HepG2 (cell line): ENCODE measurements around the gene PCBD2. TPM values are rescaled to one million over a fixed set of nuclear protein-coding genes. Genes with fewer than 3 reads are reported as not detected.

Experiments
- AHDC1 ChIP-seq: sonication (generic); formaldehyde crosslinking; IDR thresholded peaks from 2 replicates; pipeline ENCODE4 v1.5.1; 2020; ENCODE audit warnings: mild to moderate bottlenecking, missing genetic modification reagents, borderline replicate concordance
- NR2F6 ChIP-seq, 2 experiments: IDR thresholded peaks; 2 replicates each; pipeline ENCODE4 v1.6.1; 2016; ENCODE audit warnings: antibody characterized with exemption in 1 of 2, mild to moderate bottlenecking in 1 of 2
- ONECUT2 ChIP-seq: sonication (generic); formaldehyde crosslinking; IDR thresholded peaks from 2 replicates; pipeline ENCODE4 v1.4.0; 2020; ENCODE audit warnings: missing genetic modification reagents
- PAX8 ChIP-seq: sonication (generic); formaldehyde crosslinking; IDR thresholded peaks from 2 replicates; pipeline ENCODE4 v1.8.0; 2022; ENCODE audit warnings: mild to moderate bottlenecking, missing genetic modification reagents, borderline replicate concordance
- PHB2 ChIP-seq: fragments of 450-650 bp; IDR thresholded peaks from 2 replicates; pipeline ENCODE4 v1.6.1; 2018; ENCODE audit not compliant: partially characterized antibody
- RCOR2 ChIP-seq: IDR thresholded peaks from 2 replicates; pipeline ENCODE4 v1.6.1; 2016; ENCODE audit warnings: missing biosample characterization, missing genetic modification reagents
- SIX4 ChIP-seq: sonication (generic); formaldehyde crosslinking; IDR thresholded peaks from 2 replicates; pipeline ENCODE4 v1.4.0; 2020; ENCODE audit warnings: missing genetic modification reagents
- ZGPAT ChIP-seq: IDR thresholded peaks from 2 replicates; pipeline ENCODE4 v1.6.1; 2016; ENCODE audit warnings: mild to moderate bottlenecking
- ZNF276 ChIP-seq: sonication (generic); formaldehyde crosslinking; IDR thresholded peaks from 2 replicates; pipeline ENCODE4 v1.4.0; 2020; ENCODE audit warnings: mild to moderate bottlenecking, low read depth, missing genetic modification reagents
- ZNF589 ChIP-seq: sonication (generic); formaldehyde crosslinking; conservative IDR thresholded peaks from 2 replicates; pipeline ENCODE4 v1.8.0; 2022; ENCODE audit warnings: mild to moderate bottlenecking, moderate library complexity, missing genetic modification reagents
- ZNF792 ChIP-seq: IDR thresholded peaks from 2 replicates; pipeline ENCODE4 v1.6.1; 2016
- polyA plus RNA-seq, 8 experiments: library from polyadenylated mRNA; depleted of rRNA in 3 of 8; stranded (reverse) in 7 of 8; unstranded in 1 of 8; fragments of >200 nt; fragmentation: Illumina TruSeq in 4 of 8; extraction: Trizol in 4 of 8; gene quantifications; 2 replicates each; pipeline versions ENCODE4 v1.2.1 to v1.2.3, GENCODE V29; 2011 to 2016; ENCODE audit warnings: low read depth in 4 of 8, missing spikeins in 1 of 8, mixed read lengths in 1 of 8; ENCODE audit not compliant: insufficient read depth in 1 of 8
- total RNA-seq, 5 experiments: library from RNA; depleted of rRNA; stranded (reverse); fragments of >200 nt; fragmentation: Illumina TruSeq; extraction: Trizol; gene quantifications; 2 replicates each; pipeline ENCODE4 v1.2.3, GENCODE V29; 2016; ENCODE audit warnings: low read depth in 1 of 5
- TF ChIP-seq, protein P1 (sequence below): sonication (generic); formaldehyde crosslinking; IDR thresholded peaks from 2 replicates; pipeline ENCODE4 v1.4.0; 2020; ENCODE audit warnings: mild to moderate bottlenecking, missing genetic modification reagents
- TF ChIP-seq, protein P2 (sequence below): sonication (generic); formaldehyde crosslinking; IDR thresholded peaks from 2 replicates; pipeline ENCODE4 v1.4.0; 2020; ENCODE audit warnings: missing genetic modification reagents, borderline replicate concordance

Gene PCBD2
- total and polyA plus RNA-seq, 2 of the 13 experiments (the other 11 are each of a cell fraction or from before 2014, with no cell fraction given): 5.5 to 12.0 TPM

- no peak for TF ChIP-seq ONECUT2 (CRISPR knock-in tag)
- TF ChIP-seq NR2F6 (IDR thresholded peaks at IDR 0.05): no peak
- TF ChIP-seq NR2F6 (CRISPR knock-in tag; IDR thresholded peaks at IDR 0.05): peak; percentile 57; the same call in 1 of the 2 replicates
- peak; percentile 98 for TF ChIP-seq ZGPAT (CRISPR knock-in tag)
- no peak for TF ChIP-seq SIX4 (CRISPR knock-in tag)
- TF ChIP-seq, protein P1, sequence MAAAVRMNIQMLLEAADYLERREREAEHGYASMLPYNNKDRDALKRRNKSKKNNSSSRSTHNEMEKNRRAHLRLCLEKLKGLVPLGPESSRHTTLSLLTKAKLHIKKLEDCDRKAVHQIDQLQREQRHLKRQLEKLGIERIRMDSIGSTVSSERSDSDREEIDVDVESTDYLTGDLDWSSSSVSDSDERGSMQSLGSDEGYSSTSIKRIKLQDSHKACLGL (CRISPR knock-in tag): peak; percentile 94
- TF ChIP-seq PHB2: no peak
- peak; percentile 70; the same call in 1 of the 2 replicates for TF ChIP-seq ZNF276
- TF ChIP-seq PAX8 (CRISPR knock-in tag): 0 out of 2 replicates have a peak, but pooled peaks have one; percentile 83
- peak; percentile 75 for TF ChIP-seq AHDC1 (CRISPR knock-in tag)
- TF ChIP-seq ZNF792: peak; percentile 92
- peak; percentile 76; the same call in 1 of the 2 replicates for TF ChIP-seq ZNF589 (CRISPR knock-in tag)
- TF ChIP-seq RCOR2 (CRISPR knock-in tag): no peak
- TF ChIP-seq, protein P2, sequence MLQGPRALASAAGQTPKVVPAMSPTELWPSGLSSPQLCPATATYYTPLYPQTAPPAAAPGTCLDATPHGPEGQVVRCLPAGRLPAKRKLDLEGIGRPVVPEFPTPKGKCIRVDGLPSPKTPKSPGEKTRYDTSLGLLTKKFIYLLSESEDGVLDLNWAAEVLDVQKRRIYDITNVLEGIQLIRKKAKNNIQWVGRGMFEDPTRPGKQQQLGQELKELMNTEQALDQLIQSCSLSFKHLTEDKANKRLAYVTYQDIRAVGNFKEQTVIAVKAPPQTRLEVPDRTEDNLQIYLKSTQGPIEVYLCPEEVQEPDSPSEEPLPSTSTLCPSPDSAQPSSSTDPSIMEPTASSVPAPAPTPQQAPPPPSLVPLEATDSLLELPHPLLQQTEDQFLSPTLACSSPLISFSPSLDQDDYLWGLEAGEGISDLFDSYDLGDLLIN (CRISPR knock-in tag): peak; percentile 89; the same call in 1 of the 2 replicates
These were observed 30.7 kb upstream of the PCBD2 start, which contains the start of gene TXNDC15 (continued) for GRCh38 chr5:134873987-134874830.
